Activated CD8-positive, alpha-beta memory T cell treated with anti-CD3 and anti-CD28 coated beads for 24 hours (primary cell): ENCODE results near the gene OR2M5.

ENCODE experiments used
- DNase-seq: peaks from one replicate; pipeline ENCODE4 v3.0.0-alpha.2; 2020

OR2M5 gene

GRCh38 chr1:248144513-248145198 is at the start of gene OR2M5:
TSS of gene OR2M5 (plus strand) at chr1:248145148. CDS start at chr1:248145148, 0 bp downstream.
- no peak for DNase-seq

- DNase-seq = no peak
These were observed 46.4 kb upstream of the OR2M5 start for GRCh38 chr1:248098529-248098928.

- DNase-seq = no peak
These were observed 42.1 kb upstream of the OR2M5 start for GRCh38 chr1:248102847-248103246.

GRCh38 chr1:248111157-248111556 is 33.8 kb upstream of the OR2M5 start:
- DNase-seq = no peak

GRCh38 chr1:248114890-248115289 is 30.1 kb upstream of the OR2M5 start:
- DNase-seq = no peak

GRCh38 chr1:248127653-248128052 is 17.3 kb upstream of the OR2M5 start:
- DNase-seq = no peak

GRCh38 chr1:248136811-248137210 is 8.1 kb upstream of the OR2M5 start:
- DNase-seq = no peak

- DNase-seq = no peak
These were observed 4.1 kb upstream of the OR2M5 start for GRCh38 chr1:248140846-248141245.

- no peak for DNase-seq
These were observed 1.6 kb upstream of the OR2M5 start for GRCh38 chr1:248143311-248143710.

- DNase-seq = no peak
These were observed 7.3 kb downstream of the OR2M5 start for GRCh38 chr1:248152056-248152827.

GRCh38 chr1:248155927-248156326 is 11.0 kb downstream of the OR2M5 start:
- DNase-seq = no peak

GRCh38 chr1:248158758-248159157 is 13.8 kb downstream of the OR2M5 start:
- DNase-seq = no peak

GRCh38 chr1:248164031-248164430 is 19.1 kb downstream of the OR2M5 start:
- no peak for DNase-seq

GRCh38 chr1:248165186-248165585 is 20.2 kb downstream of the OR2M5 start:
- DNase-seq = no peak

- no peak for DNase-seq
These were observed 29.6 kb downstream of the OR2M5 start, which contains the start of gene OR2M2 for GRCh38 chr1:248174521-248174920. TSS of gene OR2M2 (plus strand) at chr1:248174821. CDS start at chr1:248179986, 5,165 bp downstream.

- no peak for DNase-seq
These were observed 39.0 kb downstream of the OR2M5 start for GRCh38 chr1:248183996-248184395.

- DNase-seq = no peak
These were observed 42.4 kb downstream of the OR2M5 start for GRCh38 chr1:248187363-248187762.

- DNase-seq = no peak
These were observed 44.1 kb downstream of the OR2M5 start for GRCh38 chr1:248189026-248189425.

GRCh38 chr1:248194117-248194516 is 49.2 kb downstream of the OR2M5 start:
- DNase-seq = no peak
